ENCODE measurements around the gene LRRC4C.
A peak's percentile ranks its signal among the peaks of the same experiment; 100 is the strongest.

Gene LRRC4C

DNA sequence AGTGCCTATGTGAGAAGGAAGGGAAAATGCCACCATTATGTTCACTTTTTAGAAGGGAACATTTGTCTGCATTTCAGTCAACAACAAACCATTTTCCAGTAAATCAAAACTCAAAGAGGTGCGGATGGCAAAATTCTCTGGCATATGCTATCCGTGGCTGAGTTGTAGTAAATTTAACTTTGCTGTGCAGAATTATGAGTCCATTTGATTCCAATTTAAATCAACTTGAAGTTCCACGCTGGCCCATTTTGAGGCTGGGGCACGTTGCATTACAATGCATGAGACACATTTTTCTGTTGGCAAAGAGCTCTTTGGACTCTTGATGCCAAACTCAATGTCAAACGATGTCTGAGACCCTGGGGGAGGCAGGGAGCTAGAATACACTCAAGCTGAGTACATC is 211.8 kb downstream of the LRRC4C start:
- DNase-seq: no peak

DNA sequence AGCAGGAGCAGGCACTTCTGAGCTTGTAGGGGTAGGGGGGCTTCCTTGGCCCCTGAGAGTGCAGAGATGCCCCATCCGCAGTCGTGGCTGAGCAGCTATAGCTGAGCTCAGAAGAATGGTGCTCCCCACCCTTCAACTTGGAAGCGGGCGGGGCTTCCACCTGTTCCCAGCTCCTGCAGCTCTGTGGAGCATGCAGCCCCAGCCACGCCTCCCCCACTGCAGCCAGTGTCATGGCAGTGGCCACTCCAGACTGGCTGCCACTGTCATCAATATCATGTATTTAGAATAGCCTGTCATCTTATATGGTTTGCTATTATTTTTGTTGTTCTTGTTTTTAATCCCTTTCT is 213.1 kb downstream of the LRRC4C start:
- DNase-seq: no peak

DNA sequence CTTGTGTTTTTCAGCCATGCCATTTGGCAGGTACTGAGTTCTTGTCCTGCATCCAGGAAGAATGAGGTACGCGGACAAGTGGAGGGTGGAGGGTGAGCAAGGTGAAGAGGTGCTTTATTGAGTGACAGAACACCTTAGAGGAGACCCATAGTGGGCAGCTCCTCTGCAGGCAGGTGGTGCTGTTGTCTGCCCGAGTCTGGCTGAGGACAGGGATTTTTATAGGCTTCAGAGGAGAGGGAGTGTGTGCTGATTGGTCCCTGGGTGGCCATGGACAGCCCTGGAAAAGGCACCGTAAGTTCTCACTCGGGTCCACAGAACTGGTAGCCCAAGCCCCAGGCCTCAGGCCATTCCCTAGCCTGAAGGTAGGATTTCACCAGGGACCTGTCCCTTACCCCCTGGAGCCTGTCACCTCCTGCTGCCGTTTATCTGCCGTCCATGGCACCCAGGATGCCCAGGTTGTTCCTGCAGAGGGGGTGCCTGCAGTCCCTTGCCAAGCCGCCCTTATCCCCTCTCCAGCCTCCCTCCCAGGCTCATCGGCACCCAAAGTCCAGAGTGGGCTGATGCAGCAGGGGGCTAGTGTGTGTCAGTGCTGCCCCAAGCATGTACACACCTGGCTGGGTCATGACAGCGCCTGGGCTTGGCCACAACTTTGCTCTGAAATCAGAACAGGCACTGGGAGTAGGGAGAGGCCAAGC is 213.6 kb downstream of the LRRC4C start:
- DNase-seq: no peak

DNA sequence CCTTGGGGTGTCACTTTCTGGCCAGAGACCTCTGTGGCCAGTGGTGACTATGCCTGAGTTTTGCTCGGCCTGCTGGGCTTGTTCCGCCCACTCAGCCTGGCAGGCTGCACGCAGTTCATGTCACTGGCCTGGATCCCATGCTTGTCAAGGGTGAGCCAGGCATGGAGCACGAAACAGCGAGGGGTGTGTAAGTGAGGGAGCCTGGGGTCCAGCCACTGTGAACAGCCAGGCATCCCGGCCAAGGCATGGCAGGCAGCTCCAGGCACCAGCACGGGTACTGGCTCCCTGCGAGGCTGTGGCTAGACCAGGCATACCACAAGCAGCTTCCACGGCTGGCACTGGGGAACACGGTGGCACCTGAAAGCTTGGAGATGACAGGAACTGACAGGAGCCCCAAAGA is 214.3 kb downstream of the LRRC4C start:
- no peak for DNase-seq

DNA sequence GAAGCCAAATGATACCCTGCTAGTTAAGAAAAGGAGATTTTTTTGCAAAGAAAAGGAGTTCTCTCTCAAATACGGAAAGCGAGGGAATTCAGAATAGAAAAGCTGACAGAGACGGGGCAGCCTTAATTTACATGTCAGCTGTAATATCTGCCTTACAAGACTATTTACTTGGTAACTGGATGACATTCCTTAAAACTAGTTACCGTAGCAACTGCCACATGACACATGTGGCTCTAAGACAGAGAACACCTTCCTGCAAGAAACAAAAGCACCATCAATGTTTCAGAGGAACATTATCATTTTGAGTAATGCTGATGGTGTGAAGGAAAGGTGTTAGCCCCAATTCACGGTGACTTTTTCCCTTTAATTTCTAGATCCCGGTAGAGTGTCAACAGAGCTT is 222.1 kb downstream of the LRRC4C start:
- DNase-seq: no peak

DNA sequence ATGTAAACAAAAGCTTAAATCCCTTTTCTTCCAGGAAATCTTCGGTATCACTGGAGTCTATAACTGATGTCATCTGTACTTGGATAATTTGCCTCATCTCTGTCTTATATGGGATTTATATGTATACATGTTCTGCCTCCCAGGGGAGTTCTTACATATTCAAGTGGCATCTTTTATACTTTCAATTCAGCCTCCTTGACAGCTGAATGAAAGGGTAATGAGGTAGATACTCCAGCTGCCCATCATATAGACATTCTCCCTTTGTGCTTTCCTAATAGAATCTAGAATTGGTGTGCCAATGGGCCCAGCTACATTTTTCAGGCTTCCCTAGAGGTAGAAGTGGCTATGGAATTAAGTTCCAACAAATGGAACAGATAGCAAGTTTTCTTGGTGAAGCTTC is 223.8 kb downstream of the LRRC4C start:
- no peak for DNase-seq

DNA sequence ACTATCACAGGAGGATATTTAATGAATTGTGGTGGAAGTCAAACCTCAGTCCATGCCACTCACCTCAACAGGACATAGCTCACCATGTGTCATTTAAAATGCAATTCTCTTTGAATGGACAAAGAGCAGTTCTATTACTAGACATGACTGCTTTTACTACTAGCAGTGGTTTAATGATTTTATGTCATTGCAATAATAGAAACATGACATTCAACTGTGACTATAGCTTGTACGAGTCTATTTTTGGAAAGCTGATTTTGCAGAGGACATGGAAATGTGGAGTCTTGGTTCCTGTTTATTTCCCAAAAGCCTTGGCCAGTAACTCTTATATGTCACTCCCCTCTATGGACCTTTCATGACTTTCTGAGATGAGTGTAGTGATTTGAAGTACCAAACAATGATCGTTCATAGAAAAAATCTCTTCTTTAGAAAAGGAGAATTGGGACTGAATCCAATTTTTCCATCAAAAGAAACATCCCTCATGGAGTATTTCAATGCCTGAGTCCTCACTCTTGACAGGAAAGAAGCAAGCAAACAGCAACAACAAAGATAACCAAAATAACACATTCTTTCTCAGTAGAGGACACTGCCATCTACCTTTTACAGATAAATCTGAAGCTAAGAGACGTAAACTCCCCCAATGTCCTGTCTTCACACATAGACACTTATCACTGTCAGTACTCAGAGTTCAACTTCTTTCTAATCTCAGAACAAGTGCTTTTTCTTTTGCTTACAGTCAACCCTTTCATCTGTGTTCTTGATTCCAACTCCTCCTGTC is 233.4 kb downstream of the LRRC4C start:
- DNase-seq: no peak

DNA sequence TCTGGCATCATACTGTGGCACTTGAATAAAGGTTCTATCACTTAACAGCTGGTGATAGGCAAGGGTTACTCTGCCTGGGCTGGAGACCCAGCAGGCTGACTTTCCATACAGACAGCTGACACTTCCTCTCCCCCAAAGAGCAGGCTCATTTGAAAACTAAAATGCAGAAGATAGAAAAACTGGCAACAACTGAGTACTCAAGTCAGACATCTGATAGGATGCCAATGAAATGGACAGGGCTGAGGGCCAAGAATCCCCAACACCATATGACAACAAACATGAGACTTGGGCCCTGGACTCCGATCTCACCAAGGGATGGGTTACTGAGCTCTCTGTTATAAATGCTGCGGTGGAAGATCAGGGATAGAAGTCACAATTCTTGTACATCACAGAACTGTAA is 237.2 kb downstream of the LRRC4C start:
- DNase-seq: no peak

DNA sequence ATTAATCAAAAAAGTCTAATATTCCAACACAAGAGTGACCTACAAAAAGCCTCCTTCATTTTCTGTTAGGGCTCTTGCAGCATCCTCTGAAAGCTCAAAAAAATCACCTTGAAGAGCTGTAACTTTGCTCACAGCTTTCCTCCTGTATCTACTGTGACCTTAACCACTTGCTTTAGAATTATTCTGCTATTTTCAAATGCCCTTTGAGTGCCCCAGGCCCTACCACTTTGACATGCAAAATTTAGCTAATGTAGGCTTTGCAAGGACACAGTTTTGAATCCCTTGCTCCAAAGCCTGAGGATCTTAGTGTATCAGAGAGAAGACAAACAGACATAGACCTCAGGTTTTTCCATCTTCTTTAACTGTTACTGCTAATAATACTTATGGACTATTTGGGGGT is 253.1 kb downstream of the LRRC4C start:
- DNase-seq: no peak

DNA sequence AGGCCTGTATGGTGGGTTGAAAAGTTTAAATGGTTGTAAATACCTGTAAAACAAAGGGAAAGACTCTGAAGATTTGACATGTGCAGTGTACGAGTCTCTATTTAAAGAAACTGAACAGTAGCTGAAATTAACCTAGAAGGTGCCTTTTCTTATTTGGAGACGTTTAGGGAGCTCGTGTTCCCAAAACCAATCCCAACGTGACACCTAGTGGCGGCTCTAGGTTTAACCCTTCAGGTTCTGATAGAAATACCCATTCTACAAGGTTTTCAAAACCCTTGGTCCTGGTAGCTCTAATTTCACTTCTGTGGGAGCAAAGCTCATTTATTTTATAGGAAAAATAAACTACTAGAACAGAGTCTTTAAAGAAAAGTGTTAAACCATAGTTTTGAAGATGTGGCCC is 258.3 kb downstream of the LRRC4C start:
- DNase-seq: peak; percentile 43

DNA sequence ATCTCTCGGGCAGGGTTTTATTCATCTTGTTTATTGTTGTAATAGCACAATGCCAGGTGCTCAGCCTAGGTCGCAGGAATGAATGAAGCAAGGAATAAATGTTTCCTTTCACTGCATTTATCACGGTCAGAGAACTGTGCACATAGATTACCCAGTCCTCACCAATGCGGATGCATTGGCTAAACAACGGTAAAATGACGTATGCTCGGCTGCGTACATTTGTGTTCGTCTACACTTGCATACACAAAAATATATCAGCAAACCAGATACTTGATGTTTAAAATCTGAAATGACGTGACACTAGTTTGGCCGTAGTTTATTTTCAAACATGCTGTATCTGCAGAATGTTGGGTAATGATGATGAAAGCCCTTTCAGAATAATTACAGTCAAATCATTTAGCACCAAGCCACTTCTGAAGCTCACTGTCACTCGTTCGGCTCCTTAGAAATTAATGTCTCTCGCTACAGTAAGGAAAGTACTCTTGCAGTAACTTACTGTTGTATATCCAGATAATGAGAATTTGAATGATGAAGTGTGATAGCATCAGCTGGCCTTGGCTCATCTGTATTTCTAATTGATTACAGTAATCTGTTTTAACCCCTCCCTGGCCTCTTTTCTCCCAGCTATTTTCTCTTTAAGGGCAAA is 268.9 kb downstream of the LRRC4C start:
- no peak for DNase-seq

DNA sequence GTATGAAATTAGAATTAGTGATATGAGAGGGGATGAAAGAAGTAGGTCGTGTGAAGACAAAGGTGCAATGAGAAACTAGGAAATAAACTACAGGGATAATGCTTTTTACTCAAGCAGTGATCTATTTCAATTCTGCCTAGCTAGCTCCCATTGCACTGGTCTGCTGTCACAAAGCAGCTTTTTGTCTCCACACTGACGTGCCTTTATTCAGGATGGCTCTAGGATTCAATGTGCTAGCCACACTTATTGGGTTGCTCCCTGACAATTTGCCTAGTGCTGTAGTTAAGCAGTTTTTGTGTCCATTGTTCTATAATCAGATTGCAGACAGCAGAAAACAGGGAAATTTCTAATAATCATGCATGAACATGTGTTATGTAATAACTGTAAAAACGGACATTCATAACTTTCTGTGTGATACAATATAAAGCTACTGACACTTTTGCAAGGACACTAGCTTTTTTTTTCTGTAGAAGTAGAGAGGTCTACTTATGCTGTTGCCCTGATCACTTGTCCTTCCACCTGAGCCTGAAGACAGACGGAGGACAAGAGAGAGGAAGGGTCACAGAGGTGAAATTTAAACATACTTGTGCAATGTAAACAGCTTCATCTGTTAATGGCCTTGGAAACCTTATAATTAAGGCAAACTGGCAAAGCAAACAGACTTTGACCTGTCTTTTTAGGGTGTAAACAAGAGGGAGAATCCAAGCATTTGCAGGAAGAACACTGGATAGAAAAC is 269.6 kb downstream of the LRRC4C start:
- no peak for DNase-seq

DNA sequence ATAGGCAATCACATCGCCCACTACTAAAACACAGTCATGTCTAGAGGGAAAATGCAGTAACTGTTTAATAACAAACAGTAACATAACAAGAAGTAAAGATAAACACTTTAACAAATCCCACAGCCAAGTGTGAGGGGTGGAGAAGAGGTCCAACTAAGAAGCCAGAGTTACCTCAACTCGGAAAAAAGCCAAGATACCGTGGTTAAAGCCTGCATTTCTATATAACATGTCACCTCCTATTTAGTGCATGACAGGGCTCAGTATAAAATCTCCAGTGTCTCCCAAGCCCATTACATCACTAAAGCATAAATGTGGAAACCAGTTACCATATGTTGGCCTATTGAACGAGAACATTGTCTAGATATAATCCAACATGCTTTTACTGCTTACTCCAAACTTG is 281.7 kb downstream of the LRRC4C start:
- DNase-seq: peak; percentile 0

DNA sequence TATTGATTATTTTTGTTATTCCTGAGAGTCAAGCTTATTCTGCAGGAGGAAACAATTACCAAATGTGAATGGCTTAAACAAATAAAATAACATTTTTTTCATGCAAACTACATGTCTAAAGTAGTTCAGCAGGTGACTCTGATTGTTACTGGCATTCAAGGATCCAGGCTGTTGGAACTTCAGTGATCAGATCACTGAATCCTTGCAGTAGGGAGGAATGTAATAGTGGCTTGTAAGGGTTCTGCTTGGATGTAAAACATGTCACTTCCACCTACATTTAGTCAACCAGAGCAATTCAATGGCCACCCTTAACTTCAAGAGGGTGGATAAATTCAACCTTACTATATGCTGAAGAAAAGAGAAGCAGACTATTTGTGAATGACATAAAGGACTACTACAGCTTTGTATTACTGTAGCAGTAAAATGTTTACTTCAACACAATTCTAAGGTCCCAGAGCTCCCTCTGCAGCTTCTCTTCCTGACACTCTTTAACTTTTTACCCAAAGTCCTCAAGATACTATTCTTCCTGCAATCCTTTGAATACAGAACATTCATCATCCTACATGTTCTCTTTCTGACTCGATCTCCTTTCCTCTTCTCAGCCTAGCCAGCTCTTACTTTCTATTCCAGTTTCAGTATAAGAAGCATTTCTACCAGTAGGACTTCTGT is 284.0 kb downstream of the LRRC4C start:
- no peak for DNase-seq

DNA sequence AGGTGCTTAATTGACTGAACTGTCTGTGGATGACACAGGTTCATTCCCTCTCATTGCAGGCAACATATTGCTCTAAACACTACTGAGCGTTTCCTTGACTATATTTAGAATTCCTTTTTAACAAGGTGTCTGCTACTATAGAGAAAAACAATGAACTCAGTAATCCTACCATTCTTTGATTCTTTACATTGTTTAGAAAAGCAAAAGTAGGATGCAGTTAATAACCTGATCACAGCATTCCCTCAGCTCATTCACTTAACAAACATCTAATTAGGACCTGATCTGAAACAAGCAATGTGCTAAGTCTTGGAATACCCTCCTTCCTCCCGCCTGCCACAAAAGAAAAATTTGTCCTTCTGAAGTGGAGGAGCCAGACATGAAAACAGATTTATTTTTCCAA is 313.1 kb downstream of the LRRC4C start:
- no peak for DNase-seq

DNA sequence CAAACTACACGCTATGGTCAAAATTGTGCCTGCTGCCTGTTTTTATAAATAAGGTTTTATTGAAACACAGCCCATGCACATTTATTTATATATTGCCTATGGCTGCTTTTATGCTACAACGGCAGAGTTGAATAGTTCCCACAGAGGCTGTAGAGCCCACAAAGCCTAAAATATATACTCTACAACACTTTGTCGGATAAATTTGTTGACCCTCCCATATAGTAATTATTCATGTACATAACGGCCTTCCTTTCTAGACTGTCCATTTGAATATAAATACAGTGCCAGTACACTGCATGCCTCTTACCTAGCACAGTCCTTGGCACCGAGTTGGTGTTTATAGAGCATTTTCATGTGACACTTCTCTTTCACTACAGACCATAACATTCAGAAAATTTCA is 314.0 kb downstream of the LRRC4C start:
- no peak for DNase-seq

DNA sequence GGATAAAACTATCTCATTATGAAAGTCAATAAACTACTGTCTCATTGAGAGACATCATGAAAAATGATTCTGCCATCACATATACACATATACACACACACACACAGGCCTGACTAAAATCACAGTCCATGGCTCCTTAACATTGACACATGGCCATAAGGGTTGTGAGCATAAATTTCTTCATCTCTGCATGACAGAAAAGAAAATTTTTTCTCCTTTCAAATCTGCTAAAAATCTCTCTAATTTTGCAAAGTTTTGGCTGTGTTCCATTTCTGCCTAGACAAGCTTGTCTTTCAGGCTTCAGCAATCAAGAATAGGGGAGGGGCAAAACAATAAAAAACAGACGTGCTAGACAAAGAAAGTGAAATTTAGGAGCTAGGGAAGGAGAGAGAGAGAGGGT is 324.5 kb downstream of the LRRC4C start:
- no peak for DNase-seq

DNA sequence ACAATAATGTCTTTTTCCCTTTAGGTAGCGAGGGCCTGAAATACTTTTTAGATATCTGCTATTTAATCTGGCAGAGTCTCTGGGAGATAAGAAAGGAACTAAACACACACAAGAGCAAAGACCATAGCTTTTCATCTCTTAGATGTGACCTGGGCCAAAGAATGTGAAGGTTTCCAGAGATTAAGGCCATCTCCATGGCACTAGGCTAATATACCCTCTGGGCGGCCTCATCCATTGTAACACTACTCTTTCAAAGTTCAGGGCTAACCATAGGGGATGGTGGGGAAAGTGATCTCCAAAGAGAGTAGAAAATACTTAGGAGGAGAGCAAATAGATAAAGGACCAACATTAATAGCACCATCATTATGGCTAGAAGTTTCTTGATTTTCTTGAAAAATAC is 326.4 kb downstream of the LRRC4C start:
- DNase-seq: no peak

DNA sequence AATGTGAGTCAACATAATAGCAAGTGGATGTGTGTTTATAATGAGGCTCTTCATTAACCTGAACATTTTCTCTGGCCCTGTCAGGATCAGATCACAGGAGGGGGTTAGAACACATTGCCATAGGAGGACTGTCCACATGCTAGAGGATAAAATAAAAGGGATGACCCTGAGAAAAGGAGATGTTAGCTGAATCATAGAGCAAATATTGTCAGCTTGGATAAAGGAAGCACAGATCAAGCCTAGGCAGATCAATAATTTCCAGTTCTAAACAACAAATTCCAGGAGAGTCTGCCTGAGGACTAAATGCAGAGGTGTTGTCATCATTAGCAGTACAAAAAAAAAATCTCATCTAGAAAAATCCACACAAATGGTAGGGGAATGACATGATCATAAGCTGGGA is 337.9 kb downstream of the LRRC4C start:
- DNase-seq: no peak

DNA sequence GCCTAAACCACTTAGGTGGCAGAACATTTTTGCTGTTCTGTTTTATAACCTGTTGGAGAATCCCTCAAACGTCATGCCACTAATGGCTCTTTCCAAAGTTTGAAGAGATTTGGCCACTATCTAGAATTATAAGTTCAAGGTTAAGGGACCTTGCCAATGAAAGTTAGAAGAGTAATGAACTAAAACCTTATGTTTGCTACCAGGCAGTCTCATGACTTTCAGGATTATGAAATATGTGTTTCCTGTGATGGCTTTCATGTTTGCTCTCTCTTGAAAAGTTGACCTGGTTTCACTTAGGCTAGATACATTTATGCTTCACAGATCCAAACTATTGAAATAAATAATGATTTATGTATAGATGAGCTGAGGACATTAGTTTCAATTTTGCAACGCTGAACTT is 340.0 kb downstream of the LRRC4C start:
- no peak for DNase-seq

DNA sequence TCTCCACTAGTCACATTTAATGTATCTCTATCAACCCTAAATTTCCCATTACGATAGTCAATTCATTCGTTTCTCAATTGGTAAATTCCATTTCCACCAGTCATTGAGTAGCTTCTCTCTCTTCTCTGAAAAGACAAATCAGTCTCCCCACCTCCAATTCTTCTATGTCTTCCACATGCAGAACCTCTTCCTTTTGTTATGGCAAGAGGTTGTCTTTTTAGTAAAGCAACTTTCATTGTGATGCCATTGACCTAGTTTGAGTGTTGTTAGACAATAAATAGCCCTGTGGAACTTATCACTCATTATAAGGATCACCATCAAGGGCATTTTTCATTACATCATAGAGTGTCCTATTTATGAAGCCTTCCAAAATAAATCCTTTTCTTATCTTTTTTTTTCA is 340.9 kb downstream of the LRRC4C start:
- DNase-seq: no peak

DNA sequence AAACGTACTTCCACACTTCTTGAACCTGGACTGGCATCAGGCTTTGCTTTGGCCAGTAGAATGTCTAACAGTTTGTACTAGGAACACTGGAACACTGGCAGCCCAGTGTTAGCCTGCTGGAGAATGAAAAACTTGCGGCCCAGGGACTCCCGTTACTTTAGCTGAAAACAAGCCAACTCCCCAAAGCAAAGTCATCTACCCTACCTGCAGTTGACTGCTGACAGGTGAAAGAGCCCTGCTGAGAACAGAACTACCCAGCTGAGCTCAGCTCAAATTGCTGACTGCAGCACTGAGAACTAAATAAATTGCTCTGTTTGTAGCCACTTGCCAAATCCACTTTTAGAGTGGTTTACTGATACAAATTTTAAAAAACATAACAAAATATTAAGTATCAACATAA is 342.5 kb downstream of the LRRC4C start:
- DNase-seq: no peak

DNA sequence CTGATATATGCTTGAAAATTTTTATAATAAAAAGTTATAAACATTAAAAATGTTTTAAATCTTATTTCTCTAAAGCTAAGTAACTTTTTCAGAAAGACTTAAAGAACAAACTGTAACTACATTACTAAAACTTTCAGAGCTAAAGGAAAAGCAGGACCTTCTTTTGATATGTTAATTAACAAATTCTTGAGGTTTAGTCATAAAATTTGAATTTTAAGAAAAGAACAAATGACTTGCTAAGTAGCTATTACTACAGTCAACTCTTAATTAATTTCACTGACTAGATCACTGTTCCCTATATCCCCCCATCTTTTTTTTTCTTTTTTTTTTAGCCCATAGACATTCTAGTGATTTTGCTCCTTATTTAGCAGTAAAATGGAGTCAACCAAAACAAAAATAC is 344.4 kb downstream of the LRRC4C start:
- no peak for DNase-seq
